ENCODE results near the gene RIF1.

RIF1 gene

DNA sequence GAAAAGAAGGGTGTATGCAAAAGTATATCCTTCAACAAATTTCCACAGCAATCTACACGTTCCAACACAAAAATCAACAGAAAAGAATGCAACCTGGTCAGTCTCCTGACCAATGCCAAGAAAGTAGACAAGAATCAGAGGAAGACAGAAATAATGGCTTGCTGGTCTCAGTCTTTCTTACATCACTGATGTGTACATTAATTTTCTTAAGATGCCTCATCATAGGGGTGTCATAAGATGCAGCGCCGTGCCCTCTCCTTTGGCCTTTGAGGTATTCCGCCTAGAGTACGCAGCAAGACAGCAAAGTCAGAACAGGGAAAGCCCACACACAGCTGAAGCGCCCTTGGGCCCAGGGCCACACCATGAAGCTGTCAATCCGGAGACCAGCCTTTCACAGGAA, 112.9 kb downstream of the RIF1 start:
- H3K4me3 ChIP-seq (ENCODE audit: low read depth, low read length), result no peak overlapping the region
- no peak for DNase-seq (ENCODE audit: low read depth)
- no peak for TF ChIP-seq CTCF (IDR thresholded peaks at IDR 0.05; ENCODE audit: low read depth, low read length)
- TF ChIP-seq POLR2A (IDR thresholded peaks at IDR 0.05; ENCODE audit: extremely low read depth, insufficient read length), result no peak
- no peak for TF ChIP-seq MAX (IDR thresholded peaks at IDR 0.05; ENCODE audit: low read depth, low read length)
- no peak for TF ChIP-seq MYC (IDR thresholded peaks at IDR 0.05; ENCODE audit: low read depth, low read length)

DNA sequence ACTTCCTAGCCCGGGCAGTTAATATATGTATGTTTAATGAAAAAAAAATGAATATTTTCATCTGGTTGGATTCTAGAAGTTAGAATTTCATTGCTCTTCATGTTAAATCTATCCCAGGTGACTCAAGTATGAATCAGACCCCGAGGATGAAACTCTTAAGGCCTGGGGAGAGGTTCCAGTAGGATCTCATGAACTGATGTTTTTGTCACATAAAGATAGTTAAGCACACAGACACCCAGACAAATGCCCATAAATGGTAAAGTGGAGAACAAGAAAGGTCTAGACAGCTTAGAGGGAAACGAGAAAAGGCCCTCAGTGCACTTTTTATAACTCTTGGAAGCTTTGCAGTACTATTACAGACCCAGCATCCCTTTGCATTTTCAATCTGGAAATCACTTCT, 114.1 kb downstream of the RIF1 start:
- no peak overlapping the region for H3K4me3 ChIP-seq (ENCODE audit: low read depth, low read length)
- DNase-seq (ENCODE audit: low read depth), result no peak
- TF ChIP-seq POLR2A (IDR thresholded peaks at IDR 0.05; ENCODE audit: extremely low read depth, insufficient read length), result no peak
- TF ChIP-seq MYC (IDR thresholded peaks at IDR 0.05; ENCODE audit: low read depth, low read length), result no peak
- TF ChIP-seq MAX (IDR thresholded peaks at IDR 0.05; ENCODE audit: low read depth, low read length), result no peak
- no peak for TF ChIP-seq CTCF (IDR thresholded peaks at IDR 0.05; ENCODE audit: low read depth, low read length)

- TF ChIP-seq MYC (IDR thresholded peaks at IDR 0.05; ENCODE audit: low read depth, low read length) (no peak), POLR2A (IDR thresholded peaks at IDR 0.05; ENCODE audit: extremely low read depth, insufficient read length) (no peak), MAX (IDR thresholded peaks at IDR 0.05; ENCODE audit: low read depth, low read length) (no peak), CTCF (IDR thresholded peaks at IDR 0.05; ENCODE audit: low read depth, low read length) (no peak)
- no peak overlapping the region for H3K4me3 ChIP-seq (ENCODE audit: low read depth, low read length)
- no peak for DNase-seq (ENCODE audit: low read depth)
These were observed 116.2 kb downstream of the RIF1 start for GRCh38 chr2:151525821-151526373.

- H3K4me3 ChIP-seq (ENCODE audit: low read depth, low read length), result no peak overlapping the region
- DNase-seq (ENCODE audit: low read depth), result no peak
- no peak for TF ChIP-seq CTCF (IDR thresholded peaks at IDR 0.05; ENCODE audit: low read depth, low read length)
- TF ChIP-seq MYC (IDR thresholded peaks at IDR 0.05; ENCODE audit: low read depth, low read length), result no peak
- no peak for TF ChIP-seq POLR2A (IDR thresholded peaks at IDR 0.05; ENCODE audit: extremely low read depth, insufficient read length)
- no peak for TF ChIP-seq MAX (IDR thresholded peaks at IDR 0.05; ENCODE audit: low read depth, low read length)
These were observed 116.9 kb downstream of the RIF1 start for GRCh38 chr2:151526572-151527090.
